ENCODE results near the gene WSCD2.

WSCD2 gene

DNA sequence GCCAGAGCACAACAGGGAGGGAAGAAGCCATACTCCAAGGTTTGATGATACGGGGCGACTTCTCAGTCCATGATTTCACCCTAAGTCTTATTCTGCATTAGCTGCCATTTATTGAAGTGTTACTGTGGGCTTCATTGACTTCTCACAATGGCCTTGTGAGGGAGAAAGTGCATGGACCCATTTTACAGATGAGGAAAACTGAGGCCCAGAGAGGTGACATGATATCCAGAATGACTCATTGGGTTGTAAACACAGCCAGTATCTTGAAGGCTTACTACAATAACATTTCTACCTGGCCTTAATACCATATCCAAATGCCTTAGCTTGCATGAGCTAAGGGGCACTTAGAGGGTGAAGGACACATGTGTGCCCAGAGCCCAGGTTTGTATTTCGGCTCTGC lies 109.4 kb downstream of the WSCD2 start:
- DNase-seq: no peak

DNA sequence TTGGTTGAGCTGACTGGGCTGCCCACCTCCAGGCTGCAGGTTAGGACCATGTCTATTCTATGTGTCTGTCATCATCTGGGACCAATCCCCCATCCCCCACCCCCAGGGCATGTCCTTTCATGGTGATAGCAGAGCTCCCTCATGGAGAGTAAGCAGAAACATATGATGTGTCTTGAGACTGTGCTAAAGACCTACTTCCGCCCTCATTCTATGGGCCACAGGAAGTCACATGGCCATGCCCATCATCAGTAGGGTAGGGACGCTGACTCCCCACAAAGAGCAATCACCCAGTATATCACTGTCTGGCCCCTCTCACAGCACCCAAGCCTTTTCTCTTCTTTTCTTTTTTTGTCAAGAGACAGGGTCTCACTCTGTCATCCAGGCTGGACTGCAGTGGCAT lies 110.3 kb downstream of the WSCD2 start:
- DNase-seq: no peak

GRCh38 chr12:108240027-108240785 lies 111.1 kb downstream of the WSCD2 start:
- no peak for DNase-seq

GRCh38 chr12:108240928-108241327 lies 111.8 kb downstream of the WSCD2 start:
- no peak for DNase-seq

DNA sequence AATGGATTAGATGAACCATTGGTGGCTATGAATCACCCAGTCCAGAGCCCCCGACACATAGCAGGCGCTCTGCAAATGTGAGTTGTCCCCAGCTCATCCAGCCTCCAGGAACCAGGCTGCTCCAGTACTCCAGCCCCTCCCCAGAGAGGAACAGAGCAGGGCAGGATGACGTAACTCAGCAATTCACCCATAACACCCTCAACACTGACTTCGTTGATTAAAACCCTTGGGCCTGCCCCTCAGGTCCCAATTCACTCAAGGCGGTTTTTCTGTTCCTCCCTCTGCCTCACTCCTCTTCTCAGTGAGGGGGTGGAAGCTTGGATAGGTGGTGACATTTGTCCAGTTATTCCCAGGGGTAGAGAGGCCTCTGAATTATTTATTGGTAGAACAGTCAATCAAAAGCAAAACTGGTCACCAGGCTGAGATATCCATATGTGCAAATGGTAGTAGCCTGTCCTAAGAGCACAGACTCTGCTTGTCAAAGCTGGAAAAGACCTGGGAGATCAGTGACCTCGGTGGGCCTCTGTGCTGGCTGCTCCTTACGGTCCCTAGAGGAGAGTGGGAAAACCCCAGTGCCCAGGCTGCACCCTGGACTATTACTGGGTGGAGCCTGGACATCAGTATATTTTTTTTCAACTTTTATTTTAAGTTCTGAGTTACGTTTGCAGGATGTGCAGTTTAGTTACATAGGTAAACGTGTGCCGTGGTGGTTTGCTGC lies 113.1 kb downstream of the WSCD2 start:
- no peak for DNase-seq

- no peak for DNase-seq
Observed at GRCh38 chr12:108247130-108247529, 118.0 kb downstream of the WSCD2 start.

- no peak for DNase-seq
Observed at GRCh38 chr12:108248011-108248410, 118.9 kb downstream of the WSCD2 start.

GRCh38 chr12:108252523-108252922 lies 123.4 kb downstream of the WSCD2 start:
- DNase-seq: no peak

- no peak for DNase-seq
Observed at GRCh38 chr12:108253540-108253939, 124.5 kb downstream of the WSCD2 start.

GRCh38 chr12:108254030-108254429 lies 124.9 kb downstream of the WSCD2 start:
- no peak for DNase-seq

GRCh38 chr12:108254517-108255251 lies 125.6 kb downstream of the WSCD2 start:
- no peak for DNase-seq

DNA sequence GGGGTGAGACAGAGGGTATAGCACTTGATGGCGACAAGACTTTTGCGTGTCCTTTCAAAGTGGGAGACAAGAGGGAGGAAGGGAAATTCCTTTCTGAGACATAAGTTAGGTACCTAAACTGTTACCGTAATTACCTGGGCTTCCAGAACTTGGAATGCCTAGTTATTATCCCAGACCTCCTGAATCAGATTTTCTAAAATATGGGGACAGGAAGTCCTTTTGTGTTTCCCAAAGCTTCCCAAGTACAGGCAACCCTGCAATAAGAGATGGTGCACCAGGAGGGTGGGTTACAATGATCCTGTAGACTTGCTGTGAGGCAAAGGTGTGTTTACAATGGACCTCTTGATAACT lies 126.1 kb downstream of the WSCD2 start:
- DNase-seq: no peak

- no peak for DNase-seq
Observed at GRCh38 chr12:108257004-108257403, 127.9 kb downstream of the WSCD2 start.

DNA sequence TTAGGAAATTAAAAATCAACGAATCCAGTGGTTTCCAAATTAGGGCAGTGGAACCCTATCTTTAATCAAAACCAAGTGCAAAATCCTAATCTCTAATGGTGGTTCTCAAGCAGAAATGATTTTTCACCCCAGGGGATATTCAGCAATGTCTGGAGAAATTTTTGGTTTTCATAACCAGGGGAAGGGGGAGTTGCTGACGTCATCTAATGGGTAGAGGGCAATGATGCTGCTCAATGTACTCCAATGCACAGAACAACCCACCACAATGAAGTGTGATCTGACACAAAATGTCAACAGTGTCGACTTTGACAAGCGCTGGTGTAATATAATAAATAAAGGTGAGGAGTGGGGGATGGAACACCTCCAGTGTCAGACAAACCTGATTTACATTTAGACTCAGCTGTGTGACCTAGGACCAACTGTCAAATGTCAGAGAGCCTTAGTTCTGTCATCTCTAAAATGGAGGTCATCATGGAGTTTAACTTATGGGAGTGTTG lies 128.6 kb downstream of the WSCD2 start:
- DNase-seq: no peak

- DNase-seq: no peak
Observed at GRCh38 chr12:108260039-108260438, 131.0 kb downstream of the WSCD2 start.

- no peak for DNase-seq
Observed at GRCh38 chr12:108260969-108261368, 131.9 kb downstream of the WSCD2 start.

GRCh38 chr12:108265505-108265904 lies 136.4 kb downstream of the WSCD2 start:
- DNase-seq: no peak

DNA sequence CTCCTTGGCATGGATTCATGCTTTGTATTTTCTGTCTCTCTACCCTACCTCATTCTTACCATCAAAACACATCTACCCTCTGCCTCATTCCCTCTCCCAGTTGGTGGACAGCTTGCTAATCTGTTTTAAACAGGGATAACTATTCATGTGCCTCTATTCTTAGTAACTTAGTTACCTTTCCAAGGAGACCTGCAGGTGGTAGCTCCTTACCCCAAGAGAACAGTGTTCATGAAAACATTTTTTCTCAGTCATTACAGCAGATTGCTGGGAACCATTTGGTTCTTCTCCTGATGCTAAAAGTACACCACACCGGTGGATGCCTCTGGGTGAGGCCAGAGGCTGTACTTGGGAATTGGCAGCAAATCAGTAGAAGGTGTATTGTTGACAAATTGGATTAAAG lies 137.0 kb downstream of the WSCD2 start:
- DNase-seq: no peak

GRCh38 chr12:108267450-108267849 lies 138.4 kb downstream of the WSCD2 start:
- no peak for DNase-seq

DNA sequence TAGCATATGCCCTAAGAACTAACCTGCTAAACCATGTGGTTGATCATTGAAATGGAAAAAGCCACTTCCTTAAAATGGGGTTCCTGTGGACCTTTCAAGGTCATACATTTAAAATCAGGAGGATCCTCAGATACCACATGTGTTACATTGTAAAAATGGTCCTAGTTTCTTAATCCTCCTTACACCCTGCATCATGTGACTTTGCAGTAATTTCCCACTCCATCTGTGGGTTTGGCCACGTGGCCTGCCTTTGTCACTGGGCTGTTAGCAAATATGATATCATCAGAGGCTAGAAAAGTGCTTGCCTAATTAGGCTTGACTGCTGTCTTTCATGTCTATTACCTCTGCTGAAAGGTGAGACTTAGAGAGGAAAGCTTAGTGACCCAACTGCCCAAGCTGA lies 139.3 kb downstream of the WSCD2 start:
- DNase-seq: no peak

DNA sequence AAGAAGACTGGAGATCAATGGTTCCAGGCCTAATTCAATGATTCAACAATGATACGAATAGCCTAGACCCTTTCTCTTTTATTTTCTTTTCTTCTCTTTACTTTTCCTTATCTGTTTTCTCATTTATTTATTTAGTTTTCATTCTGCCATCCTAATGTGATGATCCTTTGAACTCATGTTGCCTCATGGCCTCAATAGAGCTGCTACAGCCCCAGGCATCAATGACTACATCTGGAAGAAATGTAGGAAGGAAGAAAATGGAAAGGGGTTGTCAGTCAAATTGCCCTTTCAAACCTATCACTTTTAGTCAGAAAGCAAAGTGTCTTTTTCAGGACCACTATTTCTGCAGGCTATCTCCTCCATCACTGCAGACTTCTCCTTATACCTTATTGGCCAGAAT lies 140.1 kb downstream of the WSCD2 start:
- DNase-seq: no peak

- no peak for DNase-seq
Observed at GRCh38 chr12:108270035-108270848, 141.2 kb downstream of the WSCD2 start.

GRCh38 chr12:108270849-108271143 lies 141.7 kb downstream of the WSCD2 start:
- DNase-seq: no peak

Data from NCI-H1048 (cell line).